Hematopoietic multipotent progenitor cell treated with erythropoietin and hydrocortisone succinate and interleukin-3 and kit ligand, for 8 days (in vitro differentiated cells): ENCODE measurements around the gene LAMC3.

ENCODE experiments used
- DNase-seq: peaks from one replicate; pipeline ENCODE4 v3.0.0-alpha.2; 2015

The LAMC3 gene

DNA sequence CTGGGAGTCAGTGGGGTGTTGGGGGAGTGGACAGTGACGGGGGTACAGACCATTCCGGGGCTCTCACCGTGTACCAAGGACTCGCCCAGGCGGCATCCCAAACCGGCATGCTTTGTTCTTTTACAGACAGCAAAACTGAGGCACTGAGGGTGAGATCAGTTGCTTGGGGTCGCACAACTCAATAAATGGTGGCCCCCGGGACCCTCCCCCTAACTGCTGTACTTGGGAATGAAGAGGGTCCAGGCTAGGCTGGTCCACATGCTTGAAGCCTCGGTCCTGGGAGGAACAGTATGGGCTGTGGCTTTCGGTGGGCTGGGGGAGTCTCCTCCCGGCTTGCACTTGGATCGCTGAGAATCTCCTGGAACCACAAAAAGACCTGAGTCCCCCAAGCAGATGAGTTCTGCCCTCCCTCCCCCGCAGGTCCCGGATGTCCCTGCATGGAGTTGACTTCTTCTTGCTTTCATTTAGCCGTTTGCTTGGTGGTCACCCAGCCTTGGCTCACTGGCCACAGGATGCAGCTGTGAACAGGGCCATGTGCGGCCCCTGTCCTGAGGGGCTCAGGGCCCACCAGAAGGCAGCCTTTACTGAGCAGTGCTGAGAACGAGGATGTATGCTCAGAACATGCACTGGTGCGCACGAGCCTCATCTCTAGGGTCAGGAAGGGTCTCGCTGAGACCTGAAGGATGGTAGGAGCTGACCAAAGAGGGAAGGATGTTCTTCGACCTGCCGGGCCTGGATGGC lies 4.2 kb downstream of the LAMC3 start:
- DNase-seq = no peak

GRCh38 chr9:131013771-131014676 lies 5.0 kb downstream of the LAMC3 start:
- no peak for DNase-seq

- no peak for DNase-seq
Observed at GRCh38 chr9:131015112-131015511, 6.1 kb downstream of the LAMC3 start.

- no peak for DNase-seq
Observed at GRCh38 chr9:131015876-131016397, 7.0 kb downstream of the LAMC3 start.

DNA sequence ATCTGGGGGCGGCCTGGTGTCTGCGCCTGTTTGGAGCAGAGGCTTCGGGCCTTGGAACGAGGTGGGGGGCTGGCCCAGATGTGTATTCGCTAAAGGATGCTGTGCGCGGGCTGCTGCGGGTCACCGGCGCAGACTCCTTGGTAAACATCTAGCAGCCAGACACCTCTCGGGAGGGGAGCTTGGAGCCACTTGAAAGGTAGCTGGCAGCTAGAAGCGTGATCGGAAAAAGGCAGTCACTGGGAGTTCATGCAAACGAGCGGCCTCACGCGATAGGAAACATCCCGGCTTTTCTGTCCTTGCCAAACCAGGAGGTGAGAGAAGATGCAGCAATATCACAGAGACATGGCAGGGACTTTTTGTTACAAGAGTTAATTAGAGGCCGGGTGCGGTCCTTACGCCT lies 8.1 kb downstream of the LAMC3 start:
- DNase-seq = no peak

DNA sequence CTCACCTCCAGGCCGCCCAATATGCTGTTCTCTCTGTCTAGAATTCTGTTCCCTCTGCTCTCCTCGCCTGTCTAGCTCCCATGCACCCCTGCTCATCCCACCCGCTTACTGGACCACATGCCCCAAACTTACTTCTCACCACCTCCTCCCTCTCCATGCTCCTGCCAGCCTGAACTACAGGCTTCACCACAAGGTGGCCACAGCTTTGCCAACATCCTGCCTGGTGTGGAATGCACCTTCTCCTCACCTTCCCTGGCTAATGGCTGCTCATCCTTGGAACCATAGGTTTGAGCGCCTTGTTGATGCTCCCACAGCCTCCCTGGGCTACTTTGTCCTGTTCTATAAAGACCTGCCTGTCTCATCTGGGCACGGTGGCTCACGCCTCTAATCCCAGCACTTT lies 9.6 kb downstream of the LAMC3 start:
- DNase-seq = no peak

- no peak for DNase-seq
Observed at GRCh38 chr9:131019388-131020239, 10.6 kb downstream of the LAMC3 start.

GRCh38 chr9:131020388-131020787 lies 11.4 kb downstream of the LAMC3 start:
- DNase-seq = no peak

GRCh38 chr9:131020862-131021261 lies 11.9 kb downstream of the LAMC3 start:
- no peak for DNase-seq

GRCh38 chr9:131021785-131022184 lies 12.8 kb downstream of the LAMC3 start:
- DNase-seq = no peak

GRCh38 chr9:131024978-131025868 lies 16.2 kb downstream of the LAMC3 start:
- DNase-seq = no peak

- DNase-seq = no peak
Observed at GRCh38 chr9:131025953-131026858, 17.2 kb downstream of the LAMC3 start.

DNA sequence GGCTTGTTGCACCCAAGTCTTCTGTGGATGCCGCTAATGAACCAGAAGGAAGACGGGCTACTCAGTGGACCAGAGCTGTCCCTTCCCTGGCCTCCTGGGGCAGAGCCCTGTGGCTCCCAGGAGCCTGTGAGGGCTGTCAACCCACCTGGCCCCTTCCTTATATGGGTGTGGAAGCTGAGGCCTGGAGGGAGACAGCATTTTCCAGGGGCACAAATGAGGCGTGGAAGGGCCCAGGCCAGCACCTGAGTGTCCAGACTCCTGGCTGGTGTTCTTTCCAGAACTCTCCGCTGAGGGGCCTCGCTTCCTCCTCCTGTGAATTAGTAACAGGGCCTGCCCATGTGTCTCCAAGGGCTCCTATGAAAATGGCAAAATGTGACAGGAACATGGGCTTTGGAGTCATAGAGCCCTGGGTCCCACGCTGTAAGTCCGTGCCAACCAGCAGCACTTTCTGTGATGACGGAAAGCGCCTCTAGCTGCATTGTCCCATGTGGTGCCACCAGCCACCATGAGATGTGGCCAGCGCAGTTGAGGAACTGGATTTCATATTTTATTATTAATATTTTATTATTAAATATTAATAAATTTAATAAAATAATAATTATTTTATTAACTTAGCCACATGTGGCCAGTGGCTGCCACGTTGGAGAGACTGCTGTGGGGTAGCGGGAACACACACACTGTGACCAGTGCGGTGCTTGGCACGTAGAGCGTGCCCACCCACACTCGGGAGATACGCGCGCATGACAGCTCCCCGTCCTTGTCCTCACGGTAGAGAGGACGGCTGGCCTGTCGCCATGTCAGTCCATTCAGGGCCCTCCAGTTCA lies 18.3 kb downstream of the LAMC3 start:
- DNase-seq = no peak

GRCh38 chr9:131027872-131028179 lies 18.9 kb downstream of the LAMC3 start:
- no peak for DNase-seq

GRCh38 chr9:131028221-131028884 lies 19.4 kb downstream of the LAMC3 start:
- DNase-seq = no peak

DNA sequence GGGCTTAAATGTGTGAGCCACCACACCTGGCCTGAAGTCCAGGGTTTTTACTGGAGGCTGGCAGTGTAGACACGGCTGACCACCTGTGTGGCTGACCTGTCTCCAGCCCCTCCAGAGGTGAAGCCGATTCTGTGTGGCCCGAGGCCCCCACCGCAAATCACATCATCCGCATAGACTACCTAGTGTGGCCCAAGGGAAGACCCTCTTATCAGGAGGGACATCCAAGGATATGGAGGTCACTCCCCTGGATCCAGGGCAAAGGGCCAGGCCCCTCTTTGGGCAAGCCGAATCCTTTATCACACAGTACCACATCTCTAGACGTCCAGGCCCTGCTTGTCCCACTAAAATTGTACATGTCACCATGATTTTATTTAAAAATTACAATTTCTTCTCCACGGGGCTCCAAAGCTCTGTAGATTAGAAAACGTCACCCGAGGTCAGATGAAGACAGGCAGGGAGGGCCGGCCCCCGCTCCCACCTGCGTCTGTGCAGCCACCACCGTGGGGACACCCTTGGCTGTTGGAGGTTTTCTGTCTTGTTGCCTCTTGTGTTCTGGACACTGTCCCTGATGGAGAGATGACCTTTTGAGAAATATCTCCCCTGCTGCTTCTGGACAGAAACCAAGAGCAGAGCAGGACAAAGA lies 20.1 kb downstream of the LAMC3 start:
- no peak for DNase-seq

GRCh38 chr9:131029574-131029952 lies 20.6 kb downstream of the LAMC3 start:
- DNase-seq = no peak

DNA sequence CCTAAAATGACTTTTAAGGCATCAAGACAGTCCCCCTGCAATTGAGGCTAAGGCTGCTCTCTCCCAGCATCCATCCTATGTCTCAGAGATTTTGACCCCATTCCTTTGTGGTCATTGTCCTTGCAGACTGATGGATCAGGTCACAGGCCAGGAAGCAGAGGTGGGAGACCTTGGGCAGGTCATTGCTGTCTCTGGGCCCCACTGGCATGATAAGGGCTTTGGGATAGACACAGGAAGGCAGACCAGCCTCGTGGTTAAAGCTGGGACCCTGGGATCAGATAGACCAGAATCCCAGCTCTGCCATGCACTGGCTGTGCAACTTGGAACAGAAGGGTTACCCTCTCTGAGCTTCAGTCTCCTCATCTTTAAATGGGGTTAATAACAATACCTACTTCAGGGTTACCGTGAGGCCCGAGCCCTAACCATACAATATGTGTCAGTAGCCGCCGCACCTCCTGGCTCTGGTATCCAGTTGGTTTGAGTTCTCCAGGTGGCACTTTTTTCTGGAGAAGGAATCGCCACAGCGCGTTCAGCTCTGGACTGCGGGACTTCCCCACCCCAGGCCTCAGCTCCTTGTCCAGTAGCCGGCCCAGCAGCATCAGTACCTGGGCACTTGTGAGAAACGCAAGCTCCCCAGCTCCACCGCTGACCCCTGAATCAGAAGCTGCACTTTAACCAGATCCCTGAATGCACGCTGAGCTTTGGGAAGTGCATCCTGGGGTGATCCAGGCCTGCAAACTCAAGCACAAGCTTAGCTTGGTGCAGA lies 21.4 kb downstream of the LAMC3 start:
- DNase-seq = no peak
